Measurements from ENCODE around the gene FLNC. TPM values are rescaled to one million over a fixed set of nuclear protein-coding genes. Genes with fewer than 3 reads are reported as not detected.

The FLNC gene
- total and polyA plus RNA-seq, 2 donors (not counting 3 experiments of a cell fraction or from before 2014, with no cell fraction given), result 19.5 to 81.9 TPM

DNA sequence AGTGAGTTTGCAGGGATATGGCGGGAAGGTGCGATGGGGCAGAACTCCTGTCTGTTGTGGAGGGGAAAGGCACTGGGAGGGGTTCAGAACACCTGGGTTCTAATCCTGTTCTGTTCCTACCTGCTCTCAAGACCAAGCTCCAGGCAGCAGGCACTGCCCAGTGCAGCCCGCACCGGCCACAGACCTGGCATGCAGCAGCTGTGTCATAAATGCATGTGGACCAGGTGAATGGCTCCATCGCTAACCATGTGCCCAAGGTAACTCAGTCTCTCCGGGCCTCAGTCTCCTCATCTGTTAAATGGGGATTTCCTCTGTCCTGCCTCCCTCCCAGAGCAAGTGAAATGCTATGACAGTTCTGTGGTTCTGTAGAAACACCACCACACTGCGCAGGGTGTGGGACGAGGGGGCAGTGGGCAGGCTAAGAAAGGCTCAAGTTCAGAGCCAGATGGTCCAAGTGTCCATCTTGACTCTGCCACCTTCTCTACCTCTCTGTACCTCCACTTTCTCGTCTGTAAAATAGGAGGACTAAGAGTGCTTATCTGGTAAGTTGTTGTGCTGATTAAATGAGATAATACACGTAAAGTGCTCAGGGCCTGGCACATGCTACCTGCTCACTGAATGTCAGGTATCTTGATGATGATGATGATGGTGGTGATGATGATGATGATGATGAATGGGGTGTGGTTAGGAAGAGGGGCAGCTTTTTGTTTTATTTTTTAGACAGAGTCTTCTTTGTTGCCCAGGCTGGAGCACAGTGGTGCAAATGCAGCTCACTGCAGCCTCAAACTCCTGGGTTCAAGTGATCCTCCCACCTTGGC is 55.4 kb downstream of the FLNC start:
- FAIRE-seq, result no peak
- Histone ChIP-seq H3K27ac (ENCODE audit: insufficient read depth, low read depth, low read length) (no peak overlapping the region), H4K20me1 (replicated peaks; ENCODE audit: control insufficient read depth, extremely low read depth, insufficient read depth, low read length) (no peaks in the 10 kb centered on the region), H3K4me3 (replicated peaks in 1 of 3; ENCODE audit: insufficient read depth in 1 of 3, low read depth in 1 of 3, low read length in 3 of 3) (no peak overlapping the region), H3K27me3 (ENCODE audit: control insufficient read depth in 2 of 2, insufficient read depth in 2 of 2, low read length in 2 of 2) (peaks cover 1 to 2% of the 10 kb centered on the region in 2 experiments), H3K79me2 (ENCODE audit: control insufficient read depth, insufficient read depth, low read length) (no peaks in the 10 kb centered on the region), H3K4me1 (ENCODE audit: control insufficient read depth, extremely low read depth, insufficient read depth, low read length) (no peaks in the 10 kb centered on the region), H3K4me2 (ENCODE audit: insufficient read depth, low read length) (no peak overlapping the region), H3K9ac (replicated peaks; ENCODE audit: extremely low read depth, insufficient read depth, low read length) (no peak overlapping the region), H2AFZ (ENCODE audit: low read depth, low read length) (no peak overlapping the region), H3K9me1 (replicated peaks; ENCODE audit: control insufficient read depth, extremely low read depth, insufficient read depth, low read length) (no peaks in the 10 kb centered on the region), H3K36me3 (ENCODE audit: control insufficient read depth in 2 of 2, extremely low read depth in 1 of 2, insufficient read depth in 2 of 2, low read length in 2 of 2) (no peaks in the 10 kb centered on the region), H3K9me3 (replicated peaks; ENCODE audit: control insufficient read depth, insufficient read depth, low read length) (no peaks in the 10 kb centered on the region)
- CTCF ChIA-PET, result interaction anchor here (0.9 to 2.8 kb wide), 5 partner anchors 10 to 426 kb away, joined by 3 to 10 read pairs (median 5); partner anchors contain the start of gene ATP6V1F
- dilution Hi-C loops (cut with MboI; ENCODE audit: extremely low pct_ligation_motif_present, low sequenced_read_pairs), result no loop called here
- POLR2A ChIA-PET, result interaction anchor here (0.7 kb wide), 1 partner anchor 459 kb away, joined by 3 read pairs; no protein-coding TSS in a partner anchor
- DNase-seq (ENCODE audit: low read depth, low spot score), result no peak
- no peak for TF ChIP-seq JUN (IDR thresholded peaks at IDR 0.05; ENCODE audit: borderline replicate concordance, insufficient read depth, insufficient read length, low read depth)
- no peak for TF ChIP-seq POLR2A (IDR thresholded peaks at IDR 0.05; ENCODE audit: low read depth, low read length)
- TF ChIP-seq, protein P1, sequence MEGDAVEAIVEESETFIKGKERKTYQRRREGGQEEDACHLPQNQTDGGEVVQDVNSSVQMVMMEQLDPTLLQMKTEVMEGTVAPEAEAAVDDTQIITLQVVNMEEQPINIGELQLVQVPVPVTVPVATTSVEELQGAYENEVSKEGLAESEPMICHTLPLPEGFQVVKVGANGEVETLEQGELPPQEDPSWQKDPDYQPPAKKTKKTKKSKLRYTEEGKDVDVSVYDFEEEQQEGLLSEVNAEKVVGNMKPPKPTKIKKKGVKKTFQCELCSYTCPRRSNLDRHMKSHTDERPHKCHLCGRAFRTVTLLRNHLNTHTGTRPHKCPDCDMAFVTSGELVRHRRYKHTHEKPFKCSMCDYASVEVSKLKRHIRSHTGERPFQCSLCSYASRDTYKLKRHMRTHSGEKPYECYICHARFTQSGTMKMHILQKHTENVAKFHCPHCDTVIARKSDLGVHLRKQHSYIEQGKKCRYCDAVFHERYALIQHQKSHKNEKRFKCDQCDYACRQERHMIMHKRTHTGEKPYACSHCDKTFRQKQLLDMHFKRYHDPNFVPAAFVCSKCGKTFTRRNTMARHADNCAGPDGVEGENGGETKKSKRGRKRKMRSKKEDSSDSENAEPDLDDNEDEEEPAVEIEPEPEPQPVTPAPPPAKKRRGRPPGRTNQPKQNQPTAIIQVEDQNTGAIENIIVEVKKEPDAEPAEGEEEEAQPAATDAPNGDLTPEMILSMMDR (IDR thresholded peaks at IDR 0.05; ENCODE audit: extremely low read depth in 1 of 2, insufficient read depth in 1 of 2, low read depth in 1 of 2, low read length in 2 of 2), result no peak
- TF ChIP-seq, protein P2, sequence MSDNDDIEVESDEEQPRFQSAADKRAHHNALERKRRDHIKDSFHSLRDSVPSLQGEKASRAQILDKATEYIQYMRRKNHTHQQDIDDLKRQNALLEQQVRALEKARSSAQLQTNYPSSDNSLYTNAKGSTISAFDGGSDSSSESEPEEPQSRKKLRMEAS (IDR thresholded peaks at IDR 0.05; ENCODE audit: insufficient read depth, insufficient read length), result no peak
- TF ChIP-seq GATA2 (IDR thresholded peaks at IDR 0.05; ENCODE audit: insufficient read depth, insufficient read length, low read depth, low read length), result no peak
- no peak for TF ChIP-seq EZH2 (IDR thresholded peaks at IDR 0.05; ENCODE audit: borderline replicate concordance, low read depth, low read length, severe bottlenecking)
- no peak for TF ChIP-seq MYC (IDR thresholded peaks at IDR 0.05; ENCODE audit: low read depth, low read length)
- TF ChIP-seq POLR2AphosphoS5 (IDR thresholded peaks at IDR 0.05; ENCODE audit: insufficient read depth, low read depth, low read length), result no peak
- no peak for TF ChIP-seq FOS (IDR thresholded peaks at IDR 0.05; ENCODE audit: borderline replicate concordance, insufficient read depth, low read length)
- intact Hi-C loops (cut with micrococcal nuclease), result no loop called here
- no TSS peak for BruUV-seq (replicated peaks)

Measured in endothelial cell of umbilical vein (primary cell).